Large intestine (tissue), 3 donors: ENCODE measurements around the gene TSPAN10. TPM values are rescaled to one million over a fixed set of nuclear protein-coding genes. Genes with fewer than 3 reads are reported as not detected.
"Not testable (repeated sequence)": the region's sequence is repeated elsewhere in the genome, so short reads cannot be mapped to it uniquely, and the experiment has no call there.

ENCODE experiments used
- DNase-seq, 2 donors: peaks; one replicate each; pipeline versions ENCODE4 v3.0.0 to v3.0.0-alpha.2; 2013
- H3K27ac ChIP-seq: one replicate; pipeline ENCODE4 v1.5.1; 2013; ENCODE audit warnings: low read length
- H3K27me3 ChIP-seq: 2 replicates; pipeline ENCODE4 v1.6.1; 2013; ENCODE audit warnings: low read length; ENCODE audit not compliant: control insufficient read depth, insufficient read depth
- H3K36me3 ChIP-seq: 2 replicates; pipeline ENCODE4 v1.6.1; 2013; ENCODE audit warnings: low read length; ENCODE audit not compliant: control insufficient read depth, insufficient read depth
- H3K4me1 ChIP-seq: one replicate; pipeline ENCODE4 v1.6.1; 2013; ENCODE audit warnings: low read length; ENCODE audit not compliant: control insufficient read depth, insufficient read depth
- H3K4me3 ChIP-seq: one replicate; pipeline ENCODE4 v1.5.1; 2013; ENCODE audit warnings: low read length
- H3K9me3 ChIP-seq: one replicate; pipeline ENCODE4 v1.6.1; 2013; ENCODE audit warnings: mild to moderate bottlenecking, low read depth, low read length, moderate library complexity; ENCODE audit not compliant: control insufficient read depth
- WGBS: methylation state at CpG from one replicate; pipeline ENCODE4 v1.1.5; 2013; ENCODE audit warnings: low lambda C conversion rate; ENCODE audit not compliant: insufficient coverage; 5-methylcytosine and 5-hydroxymethylcytosine counted together
- polyA plus RNA-seq: library from polyadenylated mRNA; unstranded; fragments of 120-200 nt; gene quantifications from one replicate; pipeline ENCODE4 v1.2.1, GENCODE V29; 2013

TSPAN10 gene
- polyA plus RNA-seq, 1 donor, result 1.2 TPM

DNA sequence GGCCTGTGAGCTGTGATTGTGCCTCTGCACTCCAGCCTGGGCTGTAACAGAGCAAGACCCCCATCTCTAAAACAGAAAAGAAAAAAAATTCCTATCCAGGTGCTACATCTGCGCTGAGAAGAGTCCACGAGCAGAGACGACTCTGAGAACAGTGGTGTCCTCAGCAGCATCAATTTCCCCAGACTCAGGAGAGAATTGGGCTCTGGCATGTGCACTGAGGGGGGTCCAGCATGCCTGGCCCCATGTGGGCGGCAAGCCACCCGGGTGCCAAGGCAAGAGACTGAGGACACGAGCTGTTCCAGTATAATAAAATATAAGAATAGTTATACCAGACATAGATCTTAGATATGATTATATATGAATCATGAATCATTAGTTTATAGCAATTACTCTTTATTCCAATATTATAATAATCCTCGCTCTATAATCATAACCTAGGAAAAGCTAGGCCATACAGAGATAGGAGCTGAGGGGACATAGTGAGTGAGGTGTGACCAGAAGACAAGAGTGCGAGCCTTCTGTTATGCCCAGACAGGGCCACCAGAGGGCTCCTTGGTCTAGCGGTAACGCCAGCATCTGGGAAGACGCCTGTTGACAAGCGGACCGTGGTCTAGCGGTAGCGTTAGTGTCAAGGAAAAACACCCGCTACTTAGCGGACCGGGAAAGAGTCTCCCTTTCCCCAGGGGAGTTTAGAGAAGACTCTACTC lies 38.7 kb downstream of the TSPAN10 start:
- no CpG with 5 or more reads among the region's 18 CpGs for WGBS

DNA sequence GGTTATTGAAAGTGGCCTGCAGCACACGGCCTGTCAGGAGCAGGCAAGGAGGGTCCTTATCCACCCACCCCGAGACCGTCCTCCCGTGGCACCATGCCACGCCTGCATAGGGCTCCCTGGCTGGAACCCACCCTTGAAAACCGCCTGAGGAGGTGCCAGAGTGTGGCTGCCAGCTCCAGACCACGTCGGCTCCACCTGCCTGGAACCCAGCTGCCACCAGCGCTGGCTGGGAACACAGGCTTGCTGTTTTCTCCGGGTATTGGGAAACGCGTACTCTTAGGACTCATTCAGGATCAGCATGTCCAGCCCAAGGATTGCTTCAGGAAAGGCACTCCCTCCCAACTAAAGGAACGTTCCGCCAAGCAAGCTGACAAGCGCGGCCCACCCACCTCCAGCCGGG lies 39.9 kb downstream of the TSPAN10 start:
- peaks cover 36% of the 10 kb centered on the region for H3K36me3 ChIP-seq
- no peaks in the 10 kb centered on the region for H3K9me3 ChIP-seq
- H3K27ac ChIP-seq, result no peak overlapping the region
- no CpG with 5 or more reads among the region's 17 CpGs for WGBS
- no peaks in the 10 kb centered on the region for H3K4me1 ChIP-seq
- no peak overlapping the region for H3K4me3 ChIP-seq
- DNase-seq, result no peak
- no peaks in the 10 kb centered on the region for H3K27me3 ChIP-seq

More for the DNA sequence above, 38.7 kb downstream of the TSPAN10 start:
- not testable (repeated sequence) for H3K27me3 ChIP-seq, H3K27ac ChIP-seq, H3K4me1 ChIP-seq, DNase-seq, H3K9me3 ChIP-seq, H3K4me3 ChIP-seq
- H3K36me3 ChIP-seq, result peaks cover 37% of the 10 kb centered on the region

- peaks cover 10% of the 10 kb centered on the region for H3K4me1 ChIP-seq
- H3K9me3 ChIP-seq, result no peaks in the 10 kb centered on the region
- no CpG with 5 or more reads among the region's 11 CpGs for WGBS
- no peaks in the 10 kb centered on the region for H3K27me3 ChIP-seq
- H3K36me3 ChIP-seq, result peaks cover 9% of the 10 kb centered on the region
- H3K27ac ChIP-seq, result no peak overlapping the region
- no peak for DNase-seq
- no peak overlapping the region for H3K4me3 ChIP-seq
These were observed 43.2 kb downstream of the TSPAN10 start for GRCh38 chr17:81680150-81680549.

GRCh38 chr17:81681672-81682071 lies 44.7 kb downstream of the TSPAN10 start:
- H3K4me3 ChIP-seq, result no peak overlapping the region
- no peaks in the 10 kb centered on the region for H3K9me3 ChIP-seq
- WGBS, result no CpG with 5 or more reads among the region's 17 CpGs
- no peaks in the 10 kb centered on the region for H3K27me3 ChIP-seq
- H3K4me1 ChIP-seq, result peaks cover 15% of the 10 kb centered on the region
- no peak overlapping the region for H3K27ac ChIP-seq
- peaks cover 21% of the 10 kb centered on the region for H3K36me3 ChIP-seq
- DNase-seq, result no peak

GRCh38 chr17:81682565-81683207 lies 45.7 kb downstream of the TSPAN10 start:
- DNase-seq, result peak in 1 of 2 donors; percentile 16
- peaks cover 31% of the 10 kb centered on the region for H3K36me3 ChIP-seq
- 0% methylated on average over 3 of the region's 19 CpGs for WGBS

GRCh38 chr17:81683208-81683583 lies 46.2 kb downstream of the TSPAN10 start:
- Histone ChIP-seq H3K4me1 (peaks cover 15% of the 10 kb centered on the region), H3K27ac (no peak overlapping the region), H3K4me3 (peak overlapping the region; percentile 85), H3K27me3 (no peaks in the 10 kb centered on the region), H3K9me3 (no peaks in the 10 kb centered on the region), H3K36me3 (peaks cover 36% of the 10 kb centered on the region)
- no peak for DNase-seq
- no CpG with 5 or more reads among the region's 37 CpGs for WGBS

More at GRCh38 chr17:81682565-81683207, 45.7 kb downstream of the TSPAN10 start:
- no peaks in the 10 kb centered on the region for H3K27me3 ChIP-seq
- peaks cover 15% of the 10 kb centered on the region for H3K4me1 ChIP-seq
- H3K27ac ChIP-seq, result no peak overlapping the region
- no peaks in the 10 kb centered on the region for H3K9me3 ChIP-seq
- peak overlapping the region; percentile 85 for H3K4me3 ChIP-seq

DNA sequence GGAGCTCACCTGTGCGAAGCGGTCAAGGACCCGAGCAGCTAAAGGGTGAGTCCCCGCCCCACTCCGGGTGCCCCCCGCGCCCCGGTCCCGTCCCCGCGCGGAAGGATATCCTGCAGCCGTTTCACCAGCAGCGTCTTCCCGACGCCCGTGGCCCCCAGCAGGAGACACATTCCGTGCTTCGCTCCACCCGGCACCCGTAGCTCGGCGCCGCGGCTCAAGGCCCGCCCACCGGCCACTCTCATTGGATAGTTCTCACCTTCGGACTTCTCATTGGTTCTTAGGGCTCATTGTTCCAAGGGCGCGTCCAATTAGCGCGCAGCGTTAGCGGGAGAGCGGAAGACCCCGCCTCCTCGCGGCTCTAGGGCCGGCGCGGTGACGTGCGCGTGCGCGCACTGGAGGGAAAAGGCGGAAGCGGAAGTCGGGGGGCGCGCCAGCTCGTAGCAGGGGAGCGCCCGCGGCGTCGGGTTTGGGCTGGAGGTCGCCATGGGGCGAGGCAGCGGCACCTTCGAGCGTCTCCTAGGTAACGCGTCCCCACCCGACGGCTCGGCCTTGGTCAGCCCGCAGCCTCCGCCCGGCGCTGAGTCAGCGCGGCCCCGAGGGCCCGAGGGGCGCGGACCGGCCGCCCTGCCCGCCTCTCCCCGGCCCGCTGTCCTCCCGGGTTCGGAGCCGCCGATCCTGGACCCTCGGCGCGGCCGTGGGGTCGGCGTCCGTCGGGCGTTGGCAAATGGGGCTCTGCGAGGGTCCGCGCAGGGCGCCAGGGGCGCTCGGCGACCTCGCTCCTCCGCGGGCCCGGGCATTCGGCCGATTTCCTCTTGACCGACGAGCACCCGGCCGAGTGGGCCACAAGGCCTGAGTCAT lies 46.8 kb downstream of the TSPAN10 start, which contains the start of the genes ARL16 and HGS:
Gene ARL16, minus strand, starts transcription at position 214 of the 858 bp plus-strand sequence. Its CDS starts 44 bp downstream, at position 170.
Gene HGS, plus strand, starts transcription at position 428 of the 858 bp plus-strand sequence. Its CDS starts 56 bp downstream, at position 484.
- no peaks in the 10 kb centered on the region for H3K27me3 ChIP-seq
- no peak within 1 kb of the TSS for H3K27ac ChIP-seq
- H3K4me1 ChIP-seq, result peaks cover 15% of the 10 kb centered on the region
- peak; percentile 99 for DNase-seq
- no peaks in the 10 kb centered on the region for H3K9me3 ChIP-seq
- WGBS, result no CpG with 5 or more reads among the region's 112 CpGs
- peak within 1 kb of the TSS; percentile 86 for H3K4me3 ChIP-seq
- H3K36me3 ChIP-seq, result peaks cover 42% of the 10 kb centered on the region

GRCh38 chr17:81684442-81684911 lies 47.5 kb downstream of the TSPAN10 start:
- no peak for DNase-seq
- no CpG with 5 or more reads among the region's 16 CpGs for WGBS

GRCh38 chr17:81685108-81685507 lies 48.1 kb downstream of the TSPAN10 start:
- WGBS, result no CpG with 5 or more reads among the region's 12 CpGs
- DNase-seq, result no peak
- Histone ChIP-seq H3K36me3 (peaks cover 55% of the 10 kb centered on the region), H3K27me3 (no peaks in the 10 kb centered on the region), H3K4me1 (peaks cover 15% of the 10 kb centered on the region), H3K27ac (no peak overlapping the region), H3K4me3 (peak overlapping the region; percentile 86), H3K9me3 (no peaks in the 10 kb centered on the region)

More at GRCh38 chr17:81684442-81684911, 47.5 kb downstream of the TSPAN10 start:
- Histone ChIP-seq H3K27ac (no peak overlapping the region), H3K36me3 (peaks cover 49% of the 10 kb centered on the region), H3K27me3 (no peaks in the 10 kb centered on the region), H3K9me3 (no peaks in the 10 kb centered on the region), H3K4me3 (peak overlapping the region; percentile 86), H3K4me1 (peaks cover 15% of the 10 kb centered on the region)

GRCh38 chr17:81686614-81687013 lies 49.6 kb downstream of the TSPAN10 start:
- Histone ChIP-seq H3K9me3 (no peaks in the 10 kb centered on the region), H3K4me3 (no peak overlapping the region), H3K36me3 (peaks cover 63% of the 10 kb centered on the region), H3K4me1 (peaks cover 15% of the 10 kb centered on the region), H3K27me3 (no peaks in the 10 kb centered on the region), H3K27ac (no peak overlapping the region)
- no CpG with 5 or more reads among the region's 20 CpGs for WGBS
- no peak for DNase-seq
